ENCODE measurements around the gene ZDHHC11B. TPM values are rescaled to one million over a fixed set of nuclear protein-coding genes. Genes with fewer than 3 reads are reported as not detected.
A peak's percentile ranks its signal among the peaks of the same experiment; 100 is the strongest.

ZDHHC11B gene
- total RNA-seq, 1 donor from 2014 or later = 0.09 TPM

- no peak for DNase-seq
- CTCF ChIA-PET = no interaction called here
- TF ChIP-seq CTCF (IDR thresholded peaks at IDR 0.05) = no peak
- no peak for ATAC-seq (ENCODE audit: low read depth)
- Mint-ChIP-seq H3K9me3 (no peaks in the 10 kb centered on the region), H3K36me3 (ENCODE audit: low read depth) (no peaks in the 10 kb centered on the region), H3K27ac (no peak overlapping the region), H3K4me1 (peaks cover 13% of the 10 kb centered on the region), H3K27me3 (peaks cover 8% of the 10 kb centered on the region), H3K4me3 (no peak overlapping the region)
- POLR2A ChIA-PET = no interaction called here
- intact Hi-C loops (cut with micrococcal nuclease) = loop anchor here (5.0 kb wide), 3 partner anchors 227 to 493 kb away; no protein-coding TSS in a partner anchor
Observed at GRCh38 chr5:674630-675011, 109.9 kb downstream of the ZDHHC11B start.

GRCh38 chr5:673831-674629, 110.5 kb downstream of the ZDHHC11B start:
- peaks cover 8% of the 10 kb centered on the region for H3K27me3 Mint-ChIP-seq
- H3K27ac Mint-ChIP-seq = no peak overlapping the region
- peaks cover 13% of the 10 kb centered on the region for H3K4me1 Mint-ChIP-seq
- intact Hi-C loops (cut with micrococcal nuclease) = loop anchor here (5.0 kb wide), 3 partner anchors 227 to 493 kb away; no protein-coding TSS in a partner anchor
- TF ChIP-seq CTCF (IDR thresholded peaks at IDR 0.05) = no peak
- ATAC-seq (ENCODE audit: low read depth) (no peak), DNase-seq (no peak)
- ChIA-PET POLR2A (no interaction called here), CTCF (interaction anchor here (1.2 to 1.5 kb wide), 2 partner anchors 226 kb away, joined by 3 read pairs; no protein-coding TSS in a partner anchor)
- H3K4me3 Mint-ChIP-seq = no peak overlapping the region
- no peaks in the 10 kb centered on the region for H3K9me3 Mint-ChIP-seq
- no peaks in the 10 kb centered on the region for H3K36me3 Mint-ChIP-seq (ENCODE audit: low read depth)

GRCh38 chr5:673161-673830, 111.2 kb downstream of the ZDHHC11B start:
- Mint-ChIP-seq H3K27me3 (peaks cover 8% of the 10 kb centered on the region), H3K9me3 (no peaks in the 10 kb centered on the region), H3K4me3 (no peak overlapping the region), H3K4me1 (peaks cover 13% of the 10 kb centered on the region), H3K36me3 (ENCODE audit: low read depth) (no peaks in the 10 kb centered on the region), H3K27ac (no peak overlapping the region)
- peak; percentile 14 for DNase-seq
- ChIA-PET POLR2A (no interaction called here), CTCF (interaction anchor here (1.2 to 1.5 kb wide), 3 partner anchors 225 to 230 kb away, joined by 3 to 8 read pairs (median 3); no protein-coding TSS in a partner anchor)
- intact Hi-C loops (cut with micrococcal nuclease) = loop anchor here (5.0 kb wide), 3 partner anchors 226 to 494 kb away; no protein-coding TSS in a partner anchor
- no peak for TF ChIP-seq CTCF (IDR thresholded peaks at IDR 0.05)
- no peak for ATAC-seq (ENCODE audit: low read depth)

- H3K4me1 Mint-ChIP-seq = peaks cover 13% of the 10 kb centered on the region
- intact Hi-C loops (cut with micrococcal nuclease) = loop anchor here (5.0 kb wide), 3 partner anchors 225 to 495 kb away; no protein-coding TSS in a partner anchor
- CTCF ChIA-PET = interaction anchor here (1.2 to 1.5 kb wide), 3 partner anchors 224 to 231 kb away, joined by 3 to 8 read pairs (median 3); no protein-coding TSS in a partner anchor
- ATAC-seq (ENCODE audit: low read depth) = no peak
- TF ChIP-seq CTCF (IDR thresholded peaks at IDR 0.05) = no peak
- peaks cover 1% of the 10 kb centered on the region for H3K36me3 Mint-ChIP-seq (ENCODE audit: low read depth)
- POLR2A ChIA-PET = no interaction called here
- peak; percentile 15 for DNase-seq
- H3K4me3 Mint-ChIP-seq = no peak overlapping the region
- H3K27me3 Mint-ChIP-seq = peaks cover 8% of the 10 kb centered on the region
- H3K9me3 Mint-ChIP-seq = no peaks in the 10 kb centered on the region
- no peak overlapping the region for H3K27ac Mint-ChIP-seq
Observed at GRCh38 chr5:672329-673160, 112.0 kb downstream of the ZDHHC11B start.
